Loucy (cell line): ENCODE data around the gene DNASE1L3.

Experiments used
- CTCF ChIP-seq: fragments of 200-600 bp; sonication (generic); conservative IDR thresholded peaks from 2 replicates; pipeline ENCODE4 v1.5.1; 2014; ENCODE audit warnings: mild to moderate bottlenecking, antibody characterized with exemption, low read length
- EZH2phosphoT487 ChIP-seq: fragments of 200-600 bp; IDR thresholded peaks from 2 replicates; pipeline ENCODE4 v1.6.1; 2018; ENCODE audit warnings: antibody characterized with exemption, mild to moderate bottlenecking, moderate library complexity, borderline replicate concordance

GRCh38 chr3:58173029-58173668 is 37.6 kb downstream of the DNASE1L3 start:
- TF ChIP-seq CTCF = no peak
- no peak for TF ChIP-seq EZH2phosphoT487
